Esophagus muscularis mucosa (tissue), 3 donors: ENCODE measurements around the gene CDC42BPA.

Experiments used
- POLR2A ChIP-seq: fragments of 450-650 bp; IDR thresholded peaks from one replicate; pipeline ENCODE4 v1.6.1; 2017; ENCODE audit warnings: antibody characterized with exemption, moderate library complexity, mild to moderate bottlenecking, low read depth
- POLR2AphosphoS5 ChIP-seq, 2 donors: sonication (generic); formaldehyde crosslinking; IDR thresholded peaks; one replicate each; pipeline ENCODE4 v1.6.1; 2017; ENCODE audit warnings: antibody characterized with exemption in 2 of 2
- TF ChIP-seq, protein P1 (sequence below), 3 experiments: fragments of 200-600 bp in 2 of 3; fragments of 450-650 bp in 1 of 3; sonication (generic) in 2 of 3; IDR thresholded peaks; one replicate each; pipeline ENCODE4 v1.5.1; 2017 to 2019; ENCODE audit warnings: antibody characterized with exemption in 3 of 3, mild to moderate bottlenecking in 2 of 3, moderate library complexity in 1 of 3

DNA sequence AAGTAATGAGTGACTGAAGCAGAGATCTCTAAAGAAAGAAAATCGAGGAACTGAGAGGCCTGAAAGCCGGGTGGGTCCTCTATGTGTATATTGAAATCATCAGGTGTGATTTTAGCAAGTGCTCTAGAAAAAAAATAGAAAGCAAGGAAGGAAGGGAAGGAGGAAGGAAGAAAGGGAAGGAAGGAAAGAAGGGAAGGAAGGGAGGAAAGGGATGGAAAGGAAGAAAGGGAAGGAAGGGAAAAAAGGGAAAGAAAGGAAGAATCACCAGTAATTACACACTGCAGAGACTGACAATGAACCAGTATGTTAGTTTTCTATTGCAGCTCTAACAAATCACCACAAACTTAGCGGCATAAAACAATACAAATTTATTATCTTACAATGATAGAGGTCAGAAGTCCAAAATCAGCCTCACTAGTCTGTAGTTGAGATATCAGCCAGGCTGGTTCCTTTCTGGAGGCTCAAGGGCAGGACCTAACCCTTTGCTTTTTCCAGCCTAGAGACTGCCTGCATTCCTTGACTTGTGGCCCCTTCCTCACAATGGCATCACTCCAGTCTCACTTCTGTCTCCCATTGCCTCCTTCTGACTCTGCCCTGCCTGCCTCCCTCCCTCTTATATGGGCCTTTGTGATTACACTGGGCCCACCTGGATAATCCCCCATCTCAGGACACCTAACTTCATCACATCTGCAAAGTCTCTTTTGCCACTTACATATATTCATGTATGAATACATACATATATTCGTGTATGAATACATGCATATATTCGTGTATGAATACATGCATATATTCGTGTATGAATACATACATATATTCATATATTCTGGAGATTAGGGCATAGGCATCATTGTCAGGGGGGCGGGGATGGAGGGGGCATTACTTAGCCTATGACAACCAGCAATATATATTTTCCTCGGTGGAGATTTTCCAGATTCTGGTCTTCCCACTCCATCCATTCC is 47.5 kb upstream of the CDC42BPA start:
- TF ChIP-seq, protein P1, sequence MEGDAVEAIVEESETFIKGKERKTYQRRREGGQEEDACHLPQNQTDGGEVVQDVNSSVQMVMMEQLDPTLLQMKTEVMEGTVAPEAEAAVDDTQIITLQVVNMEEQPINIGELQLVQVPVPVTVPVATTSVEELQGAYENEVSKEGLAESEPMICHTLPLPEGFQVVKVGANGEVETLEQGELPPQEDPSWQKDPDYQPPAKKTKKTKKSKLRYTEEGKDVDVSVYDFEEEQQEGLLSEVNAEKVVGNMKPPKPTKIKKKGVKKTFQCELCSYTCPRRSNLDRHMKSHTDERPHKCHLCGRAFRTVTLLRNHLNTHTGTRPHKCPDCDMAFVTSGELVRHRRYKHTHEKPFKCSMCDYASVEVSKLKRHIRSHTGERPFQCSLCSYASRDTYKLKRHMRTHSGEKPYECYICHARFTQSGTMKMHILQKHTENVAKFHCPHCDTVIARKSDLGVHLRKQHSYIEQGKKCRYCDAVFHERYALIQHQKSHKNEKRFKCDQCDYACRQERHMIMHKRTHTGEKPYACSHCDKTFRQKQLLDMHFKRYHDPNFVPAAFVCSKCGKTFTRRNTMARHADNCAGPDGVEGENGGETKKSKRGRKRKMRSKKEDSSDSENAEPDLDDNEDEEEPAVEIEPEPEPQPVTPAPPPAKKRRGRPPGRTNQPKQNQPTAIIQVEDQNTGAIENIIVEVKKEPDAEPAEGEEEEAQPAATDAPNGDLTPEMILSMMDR (IDR thresholded peaks at IDR 0.05), result no peak
- TF ChIP-seq POLR2A (no peak), POLR2AphosphoS5 (IDR thresholded peaks at IDR 0.05) (no peak)
